LNCAP (cell line): ENCODE measurements around the gene MAJIN.

Source experiments
- TF ChIP-seq, protein P1 (sequence below): fragments of 450-650 bp; IDR thresholded peaks from 2 replicates; pipeline ENCODE4 v1.5.1; 2017; ENCODE audit warnings: mild to moderate bottlenecking

The MAJIN gene

DNA sequence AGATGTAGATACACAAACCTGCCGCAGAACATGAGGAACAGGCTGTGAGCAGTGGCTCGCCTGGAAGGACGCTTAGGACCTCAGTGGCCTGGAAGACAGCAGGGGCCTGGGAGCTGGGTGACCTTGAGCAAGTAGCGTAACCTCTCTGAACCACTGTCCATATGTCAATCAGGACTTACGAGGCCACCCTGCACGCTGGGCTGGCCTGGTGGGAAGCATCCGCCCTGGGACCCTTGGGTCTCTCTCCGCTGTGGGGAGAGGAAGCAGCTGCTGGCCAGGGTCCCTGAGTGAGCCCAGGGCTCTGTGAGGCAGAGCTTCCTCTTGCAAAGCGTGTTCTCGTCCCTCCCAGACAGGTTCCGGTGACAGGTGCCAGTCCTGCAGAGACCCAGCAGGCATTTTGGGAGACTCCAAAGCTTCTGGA, 79.5 kb downstream of the MAJIN start:
- TF ChIP-seq, protein P1, sequence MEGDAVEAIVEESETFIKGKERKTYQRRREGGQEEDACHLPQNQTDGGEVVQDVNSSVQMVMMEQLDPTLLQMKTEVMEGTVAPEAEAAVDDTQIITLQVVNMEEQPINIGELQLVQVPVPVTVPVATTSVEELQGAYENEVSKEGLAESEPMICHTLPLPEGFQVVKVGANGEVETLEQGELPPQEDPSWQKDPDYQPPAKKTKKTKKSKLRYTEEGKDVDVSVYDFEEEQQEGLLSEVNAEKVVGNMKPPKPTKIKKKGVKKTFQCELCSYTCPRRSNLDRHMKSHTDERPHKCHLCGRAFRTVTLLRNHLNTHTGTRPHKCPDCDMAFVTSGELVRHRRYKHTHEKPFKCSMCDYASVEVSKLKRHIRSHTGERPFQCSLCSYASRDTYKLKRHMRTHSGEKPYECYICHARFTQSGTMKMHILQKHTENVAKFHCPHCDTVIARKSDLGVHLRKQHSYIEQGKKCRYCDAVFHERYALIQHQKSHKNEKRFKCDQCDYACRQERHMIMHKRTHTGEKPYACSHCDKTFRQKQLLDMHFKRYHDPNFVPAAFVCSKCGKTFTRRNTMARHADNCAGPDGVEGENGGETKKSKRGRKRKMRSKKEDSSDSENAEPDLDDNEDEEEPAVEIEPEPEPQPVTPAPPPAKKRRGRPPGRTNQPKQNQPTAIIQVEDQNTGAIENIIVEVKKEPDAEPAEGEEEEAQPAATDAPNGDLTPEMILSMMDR, result no peak

DNA sequence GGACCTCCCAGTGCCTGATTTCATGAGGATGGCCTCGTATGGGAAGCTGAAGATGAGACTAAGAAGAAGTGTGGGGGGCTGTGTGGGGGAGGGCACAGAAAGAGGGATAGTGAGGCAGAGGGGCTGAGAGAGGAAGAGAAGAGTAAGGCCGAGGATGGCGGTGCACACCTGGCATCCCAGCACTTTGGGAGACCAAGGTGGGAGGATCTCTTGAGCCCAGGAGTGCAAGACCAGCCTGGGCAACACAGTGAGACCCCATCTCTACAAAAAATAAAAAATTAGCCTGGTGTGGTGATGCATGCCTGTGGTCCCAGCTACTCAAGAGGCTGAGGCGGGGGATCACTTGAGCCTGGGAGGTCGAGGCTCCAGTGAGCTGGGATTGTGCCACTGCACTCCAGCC, 80.0 kb downstream of the MAJIN start:
- TF ChIP-seq, protein P1, result no peak

DNA sequence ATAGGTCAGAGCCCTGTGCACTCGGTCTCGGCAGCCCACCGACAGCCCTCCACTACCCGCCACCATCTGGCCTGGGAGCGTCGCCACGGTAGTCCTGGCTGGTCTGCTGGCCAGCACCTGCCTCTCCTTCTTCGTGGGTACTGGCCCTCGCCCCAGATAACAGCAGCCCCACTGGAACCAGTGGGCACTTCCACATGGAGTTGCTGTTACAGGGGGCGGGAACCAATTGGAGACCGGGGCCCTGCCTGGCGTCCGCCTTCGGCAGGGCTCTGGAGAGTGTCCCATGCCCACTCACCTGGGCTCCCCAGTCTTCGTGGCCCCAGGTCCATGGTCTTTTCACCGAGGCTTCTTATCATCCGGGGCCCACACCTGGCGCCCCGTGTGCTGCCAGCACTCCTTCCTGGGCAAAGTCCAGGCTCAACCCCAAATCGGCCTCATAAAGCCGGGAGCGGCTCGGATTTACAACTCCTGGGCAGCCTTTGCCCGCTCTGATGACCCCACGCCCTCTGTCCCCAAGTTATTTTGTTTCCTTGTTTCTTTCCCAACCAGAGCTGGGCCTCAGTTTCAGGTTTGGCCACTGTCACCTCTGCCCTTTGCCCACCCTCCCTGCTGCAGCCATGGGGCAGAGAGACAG, 80.6 kb downstream of the MAJIN start:
- TF ChIP-seq, protein P1, result no peak

DNA sequence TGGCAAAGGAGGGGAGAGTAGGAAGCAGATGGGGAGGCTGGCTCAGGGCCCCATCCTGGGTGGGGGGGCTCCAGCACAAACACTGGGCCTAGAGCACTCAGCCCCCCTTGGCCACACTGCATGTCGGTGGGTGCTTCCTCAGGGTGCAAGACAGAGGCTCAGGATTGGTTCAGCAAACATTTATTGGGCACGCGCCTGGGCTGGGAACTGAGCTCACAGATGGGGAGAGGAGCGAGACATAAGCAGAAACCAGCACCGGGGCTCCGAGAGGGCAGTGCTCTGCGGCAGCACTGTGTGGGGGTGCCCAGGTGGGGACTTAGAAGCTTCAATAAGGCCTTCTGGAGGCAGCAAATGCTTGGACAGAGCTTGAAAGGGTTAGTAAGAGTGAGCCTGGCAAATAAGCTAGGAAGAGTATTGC, 81.4 kb downstream of the MAJIN start:
- TF ChIP-seq, protein P1, result no peak

DNA sequence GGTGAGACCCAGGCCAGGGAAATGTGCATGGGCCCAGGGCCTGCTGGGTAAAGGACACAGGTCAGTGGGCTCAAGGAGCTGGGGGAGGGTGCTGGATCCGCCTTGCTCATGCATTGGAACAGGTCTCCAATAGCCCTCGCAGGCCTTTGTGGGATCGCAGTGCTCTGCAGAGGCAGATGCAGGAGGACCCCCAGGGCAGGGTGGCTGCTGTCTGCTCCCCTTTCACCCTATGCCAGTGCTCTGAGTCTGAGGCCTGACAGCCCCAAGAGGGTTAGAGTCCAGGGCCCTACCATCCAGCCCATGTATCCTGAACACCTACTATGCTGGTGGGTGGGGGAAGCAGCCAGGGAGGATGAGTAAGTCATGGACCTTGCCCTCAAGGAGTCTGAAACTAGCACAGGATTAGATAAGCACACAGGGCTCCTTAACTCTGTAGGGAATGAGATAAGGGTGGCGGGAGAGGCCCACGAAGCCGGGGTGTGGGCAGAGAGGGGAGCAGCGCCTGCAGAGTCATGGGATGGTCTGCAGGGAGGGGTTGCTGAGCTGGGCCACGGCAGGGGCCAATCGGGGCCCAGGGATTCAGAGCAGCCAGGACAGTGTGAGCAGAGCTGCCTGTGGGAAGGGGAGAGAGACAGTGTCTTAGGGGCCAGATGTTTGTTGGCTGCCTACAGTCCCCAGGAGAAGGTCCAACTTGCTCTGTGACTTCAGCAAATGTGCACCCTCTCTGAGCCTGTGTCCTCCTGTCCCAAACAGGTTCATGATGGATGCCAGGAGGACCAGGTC, 83.0 kb downstream of the MAJIN start:
- TF ChIP-seq, protein P1, result no peak

DNA sequence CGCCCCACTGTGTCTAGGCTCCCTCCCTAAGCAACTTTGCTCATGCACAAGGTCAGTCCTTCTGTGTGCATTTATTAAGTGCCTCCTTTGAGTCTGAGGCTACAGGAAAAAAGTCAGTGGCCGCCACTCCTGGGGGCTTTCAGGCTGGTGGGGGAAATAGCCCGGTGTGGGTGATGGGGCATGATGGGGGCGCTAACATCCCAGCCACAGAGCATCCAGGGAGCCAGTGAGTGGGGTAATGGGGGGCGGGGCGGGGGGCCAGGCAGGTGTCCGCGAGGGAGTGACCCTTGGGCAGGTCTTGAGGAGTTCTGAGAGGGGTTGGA, 83.5 kb downstream of the MAJIN start:
- TF ChIP-seq, protein P1, result no peak
